Breast epithelium (tissue), 4 donors: Measurements from ENCODE around the gene OR10G7. TPM values are rescaled to one million over a fixed set of nuclear protein-coding genes. Genes with fewer than 3 reads are reported as not detected.

ENCODE experiments used
- DNase-seq, 2 donors: peaks; one replicate each; pipeline ENCODE4 v3.0.0-alpha.2; 2019; ENCODE audit warnings: low spot score in 2 of 2
- H3K27ac ChIP-seq, 2 donors: fragments of 200-600 bp; sonication (generic) in 1 of 2; one replicate each; pipeline ENCODE4 v1.5.1; 2016 to 2019; ENCODE audit warnings: mild to moderate bottlenecking in 1 of 2
- H3K27me3 ChIP-seq, 2 donors: fragments of 200-600 bp; sonication (generic) in 1 of 2; one replicate each; pipeline versions ENCODE4 v1.5.1 to v1.6.0; 2017 to 2019; ENCODE audit warnings: control low read depth in 1 of 2, mild to moderate bottlenecking in 1 of 2
- H3K36me3 ChIP-seq: fragments of 200-600 bp; one replicate; pipeline ENCODE4 v1.5.1; 2019
- H3K4me1 ChIP-seq, 2 donors: fragments of 200-600 bp; sonication (generic); one replicate each; pipeline ENCODE4 v1.5.1; 2016 to 2019; ENCODE audit warnings: control low read depth in 1 of 2
- H3K4me3 ChIP-seq, 3 donors: fragments of 200-600 bp; sonication (generic); 1 replicate in 2 of 3; 2 replicates in 1 of 3; pipeline ENCODE4 v1.5.1; 2016 to 2019; ENCODE audit warnings: mild to moderate bottlenecking in 3 of 3, moderate library complexity in 2 of 3
- H3K9me3 ChIP-seq, 2 donors: fragments of 200-600 bp; sonication (generic) in 1 of 2; one replicate each; pipeline ENCODE4 v1.5.1; 2016 to 2019; ENCODE audit warnings: control low read depth in 1 of 2
- POLR2A ChIP-seq: fragments of 450-650 bp; IDR thresholded peaks from one replicate; pipeline ENCODE4 v1.6.1; 2016; ENCODE audit warnings: antibody characterized with exemption, mild to moderate bottlenecking, moderate library complexity
- POLR2AphosphoS5 ChIP-seq, 3 donors: sonication (generic); formaldehyde crosslinking; IDR thresholded peaks; one replicate each; pipeline ENCODE4 v1.6.1; 2017; ENCODE audit warnings: antibody characterized with exemption in 3 of 3
- intact Hi-C: fragments of 100-400 bp; cut with DNase I; formaldehyde crosslinking; loops from one replicate; pipeline ENCODE4 v1.15.1; 2023; ENCODE audit warnings: low total_unique reads
- total RNA-seq, 3 donors: library from RNA; depleted of rRNA; stranded (reverse); fragments of >200 nt; gene quantifications; one replicate each; pipeline ENCODE4 v1.1.0, GENCODE V29; 2016
- TF ChIP-seq, protein P1 (sequence below), 3 donors: fragments of 450-650 bp; IDR thresholded peaks; one replicate each; pipeline ENCODE4 v1.5.1; 2016 to 2017; ENCODE audit warnings: antibody characterized with exemption in 3 of 3, mild to moderate bottlenecking in 3 of 3, moderate library complexity in 3 of 3

Gene OR10G7
- total RNA-seq, 3 donors from 2014 or later: not detected

GRCh38 chr11:123995119-123995518, 46.0 kb downstream of the OR10G7 start, which contains the start of gene OR10G6:
OR10G6 (minus strand) TSS chr11:123995161; CDS start chr11:123995161, 0 bp downstream.
- no peaks in the 10 kb centered on the region for H3K36me3 ChIP-seq
- no peak for DNase-seq
- no peaks in the 10 kb centered on the region for H3K27me3 ChIP-seq
- no peak within 1 kb of the TSS for H3K27ac ChIP-seq
- no peak within 1 kb of the TSS for H3K4me3 ChIP-seq
- no peaks in the 10 kb centered on the region for H3K4me1 ChIP-seq
- TF ChIP-seq, protein P1, sequence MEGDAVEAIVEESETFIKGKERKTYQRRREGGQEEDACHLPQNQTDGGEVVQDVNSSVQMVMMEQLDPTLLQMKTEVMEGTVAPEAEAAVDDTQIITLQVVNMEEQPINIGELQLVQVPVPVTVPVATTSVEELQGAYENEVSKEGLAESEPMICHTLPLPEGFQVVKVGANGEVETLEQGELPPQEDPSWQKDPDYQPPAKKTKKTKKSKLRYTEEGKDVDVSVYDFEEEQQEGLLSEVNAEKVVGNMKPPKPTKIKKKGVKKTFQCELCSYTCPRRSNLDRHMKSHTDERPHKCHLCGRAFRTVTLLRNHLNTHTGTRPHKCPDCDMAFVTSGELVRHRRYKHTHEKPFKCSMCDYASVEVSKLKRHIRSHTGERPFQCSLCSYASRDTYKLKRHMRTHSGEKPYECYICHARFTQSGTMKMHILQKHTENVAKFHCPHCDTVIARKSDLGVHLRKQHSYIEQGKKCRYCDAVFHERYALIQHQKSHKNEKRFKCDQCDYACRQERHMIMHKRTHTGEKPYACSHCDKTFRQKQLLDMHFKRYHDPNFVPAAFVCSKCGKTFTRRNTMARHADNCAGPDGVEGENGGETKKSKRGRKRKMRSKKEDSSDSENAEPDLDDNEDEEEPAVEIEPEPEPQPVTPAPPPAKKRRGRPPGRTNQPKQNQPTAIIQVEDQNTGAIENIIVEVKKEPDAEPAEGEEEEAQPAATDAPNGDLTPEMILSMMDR (IDR thresholded peaks at IDR 0.05): no peak
- TF ChIP-seq POLR2A (no peak), POLR2AphosphoS5 (IDR thresholded peaks at IDR 0.05) (no peak)
- no peaks in the 10 kb centered on the region for H3K9me3 ChIP-seq
- intact Hi-C loops: no loop called here

Other genes starting within 250 kb of the OR10G7 start
- gene OR6M1, start 235.0 kb downstream of the OR10G7 start, total RNA-seq: not detected
- not detected for gene TMEM225, start 155.7 kb downstream of the OR10G7 start, total RNA-seq
- gene OR8D4, start 139.2 kb downstream of the OR10G7 start, total RNA-seq: not detected
- not detected for gene OR4D5, start 101.7 kb downstream of the OR10G7 start, total RNA-seq
- gene OR6T1, start 97.5 kb downstream of the OR10G7 start, total RNA-seq: not detected
- gene OR10S1, start 63.5 kb downstream of the OR10G7 start, total RNA-seq: not detected
- not detected for gene OR10G6, start 46.2 kb downstream of the OR10G7 start, total RNA-seq
- not detected for gene OR10G4, start 28.3 kb downstream of the OR10G7 start, total RNA-seq
- gene OR10G9, start 18.3 kb downstream of the OR10G7 start, total RNA-seq: not detected
- not detected for gene OR10G8, start 14.5 kb downstream of the OR10G7 start, total RNA-seq
- gene VWA5A, start 74.1 kb upstream of the OR10G7 start, total RNA-seq: 10 to 100 TPM; 28.0 to 64.5 (median 37.4) TPM
- not detected for gene OR10D3, start 142.0 kb upstream of the OR10G7 start, total RNA-seq
- not detected for gene OR8G1, start 199.8 kb upstream of the OR10G7 start, total RNA-seq
- gene OR8G5, start 215.1 kb upstream of the OR10G7 start, total RNA-seq: not detected